SU-DHL-6 (cell line): ENCODE results near the gene RGMB.

Experiments used
- H2AFZ ChIP-seq: fragments of 200-600 bp; sonication (generic); 2 replicates; pipeline ENCODE4 v1.6.1; 2014; ENCODE audit warnings: low read depth, mild to moderate bottlenecking, moderate library complexity, mixed read lengths, antibody characterized with exemption, low read length; ENCODE audit not compliant: severe bottlenecking
- H3F3A ChIP-seq: fragments of 200-600 bp; shearing (Covaris generic); 2 replicates; pipeline ENCODE4 v1.6.0; 2016; ENCODE audit warnings: antibody characterized with exemption, mild to moderate bottlenecking; ENCODE audit not compliant: insufficient read depth
- H3K27ac ChIP-seq: fragments of 200-600 bp; sonication (generic); 2 replicates; pipeline ENCODE4 v1.5.1; 2016; ENCODE audit warnings: low read depth, mild to moderate bottlenecking, low read length, moderate library complexity, mixed read lengths
- H3K27me3 ChIP-seq: fragments of 200-600 bp; sonication (generic), shearing (Covaris generic); 2 replicates; pipeline ENCODE4 v1.6.0; 2014; ENCODE audit warnings: mild to moderate bottlenecking, low read length
- H3K36me3 ChIP-seq: fragments of 200-600 bp; sonication (generic); 2 replicates; pipeline ENCODE4 v1.6.1; 2014; ENCODE audit warnings: mild to moderate bottlenecking, low read length, mixed read lengths
- H3K4me2 ChIP-seq: fragments of 300-600, 200-600 bp; shearing (Covaris generic), sonication (generic); 2 replicates; pipeline ENCODE4 v1.6.0; 2014; ENCODE audit warnings: low read length, low read depth, mild to moderate bottlenecking; ENCODE audit not compliant: poor library complexity, severe bottlenecking
- H3K4me3 ChIP-seq: fragments of 200-600 bp; sonication (generic); 2 replicates; pipeline ENCODE4 v1.5.1; 2014; ENCODE audit warnings: antibody characterized with exemption, low read length, mild to moderate bottlenecking, mixed read lengths; ENCODE audit not compliant: insufficient read depth, poor library complexity, severe bottlenecking
- H3K79me2 ChIP-seq: fragments of 200-600 bp; sonication (generic); 2 replicates; pipeline ENCODE4 v1.6.1; 2014; ENCODE audit warnings: mild to moderate bottlenecking, low read length, moderate library complexity; ENCODE audit not compliant: insufficient read depth
- H3K9ac ChIP-seq: fragments of 200-600 bp; sonication (generic); 2 replicates; pipeline ENCODE4 v1.7.0; 2014; ENCODE audit warnings: mild to moderate bottlenecking, low read length
- H3K9me2 ChIP-seq: fragments of 200-600 bp; sonication (generic); replicated peaks from 2 replicates; pipeline ENCODE4 v1.6.1; 2014; ENCODE audit warnings: low read length; ENCODE audit not compliant: insufficient read depth
- H3K9me3 ChIP-seq: fragments of 200-600 bp; sonication (generic); 2 replicates; pipeline ENCODE4 v1.6.1; 2014; ENCODE audit warnings: low read length, mixed read lengths; ENCODE audit not compliant: insufficient read depth
- H4K20me1 ChIP-seq: fragments of 200-600 bp; sonication (generic); 2 replicates; pipeline ENCODE4 v1.6.1; 2014; ENCODE audit warnings: low read depth, mild to moderate bottlenecking, antibody characterized with exemption, low read length, moderate library complexity, mixed read lengths
- CTCF ChIP-seq: fragments of 200-600 bp; sonication (generic); IDR thresholded peaks from one replicate; pipeline ENCODE4 v1.5.1; 2017; ENCODE audit warnings: antibody characterized with exemption, mild to moderate bottlenecking, low read length, moderate library complexity; ENCODE audit not compliant: insufficient read depth, poor library complexity, severe bottlenecking
- EZH2phosphoT487 ChIP-seq: fragments of 200-600 bp; sonication (generic), shearing (Covaris generic); conservative IDR thresholded peaks from 2 replicates; pipeline ENCODE4 v1.6.1; 2018; ENCODE audit warnings: mild to moderate bottlenecking, antibody characterized with exemption, low read length, moderate library complexity, mixed read lengths

RGMB gene

DNA sequence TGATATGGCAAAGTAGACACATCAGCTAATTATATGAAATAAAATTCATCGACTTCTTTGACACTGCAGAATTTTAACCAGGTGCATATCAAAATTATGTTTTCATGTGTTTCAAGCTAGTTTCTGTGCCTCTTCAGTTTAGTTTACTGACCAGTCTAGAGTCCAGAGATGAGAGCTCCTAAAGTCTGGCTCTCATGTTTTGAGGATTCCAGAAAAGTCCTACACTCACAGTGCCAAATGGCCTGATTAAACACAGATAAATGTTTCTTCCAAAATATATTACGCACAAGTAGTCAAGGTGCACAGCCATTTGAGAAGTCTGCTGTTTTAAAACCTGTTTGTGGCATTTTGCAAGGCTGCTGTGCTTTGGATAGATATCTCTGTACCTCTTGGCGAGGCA, 15.6 kb downstream of the RGMB start:
- Histone ChIP-seq H3K27me3 (no peaks in the 10 kb centered on the region), H3K36me3 (no peaks in the 10 kb centered on the region), H3K4me2 (no peak overlapping the region), H3K9ac (no peak overlapping the region), H3K27ac (no peak overlapping the region), H3K79me2 (peaks cover 3% of the 10 kb centered on the region; the same call in 1 of the 2 replicates), H3K9me3 (no peaks in the 10 kb centered on the region), H2AFZ (no peak overlapping the region), H3F3A (no peaks in the 10 kb centered on the region), H3K4me3 (no peak overlapping the region), H4K20me1 (no peaks in the 10 kb centered on the region), H3K9me2 (no peaks in the 10 kb centered on the region)
- TF ChIP-seq EZH2phosphoT487: no peak
- no peak for TF ChIP-seq CTCF

- Histone ChIP-seq H2AFZ (no peak overlapping the region), H4K20me1 (no peaks in the 10 kb centered on the region), H3K9me2 (no peaks in the 10 kb centered on the region), H3K27ac (no peak overlapping the region), H3K4me3 (no peak overlapping the region), H3K9me3 (no peaks in the 10 kb centered on the region), H3K9ac (no peak overlapping the region), H3K27me3 (no peaks in the 10 kb centered on the region), H3K4me2 (no peak overlapping the region), H3K79me2 (peaks cover 3% of the 10 kb centered on the region; the same call in 1 of the 2 replicates), H3K36me3 (no peaks in the 10 kb centered on the region), H3F3A (no peaks in the 10 kb centered on the region)
- TF ChIP-seq CTCF (no peak), EZH2phosphoT487 (no peak)
Measured at GRCh38 chr5:98791001-98791519, 17.6 kb downstream of the RGMB start.

- Histone ChIP-seq H3K79me2 (peaks cover 3% of the 10 kb centered on the region; the same call in 1 of the 2 replicates), H4K20me1 (no peaks in the 10 kb centered on the region), H3K9me2 (no peaks in the 10 kb centered on the region), H3K36me3 (no peaks in the 10 kb centered on the region), H3K4me2 (no peak overlapping the region), H3K4me3 (no peak overlapping the region), H3K27ac (no peak overlapping the region), H2AFZ (no peak overlapping the region), H3K9ac (no peak overlapping the region), H3K9me3 (no peaks in the 10 kb centered on the region), H3K27me3 (no peaks in the 10 kb centered on the region), H3F3A (no peaks in the 10 kb centered on the region)
- TF ChIP-seq CTCF: no peak
- no peak for TF ChIP-seq EZH2phosphoT487
Measured at GRCh38 chr5:98791898-98792580, 18.6 kb downstream of the RGMB start.
